HepG2 (cell line): ENCODE measurements around the gene EPHA6. TPM values are rescaled to one million over a fixed set of nuclear protein-coding genes. Genes with fewer than 3 reads are reported as not detected.

Source experiments
- E2F1 ChIP-seq: sonication (generic); formaldehyde crosslinking; IDR thresholded peaks from 2 replicates; pipeline ENCODE4 v1.5.0; 2020; ENCODE audit warnings: missing genetic modification reagents
- EEA1 ChIP-seq: sonication (generic); formaldehyde crosslinking; IDR thresholded peaks from 2 replicates; pipeline ENCODE4 v1.5.1; 2020; ENCODE audit warnings: mild to moderate bottlenecking, missing genetic modification reagents, borderline replicate concordance
- ETV6 ChIP-seq: sonication (generic); formaldehyde crosslinking; conservative IDR thresholded peaks from 2 replicates; pipeline ENCODE4 v1.4.0; 2020; ENCODE audit warnings: missing genetic modification reagents
- GATAD1 ChIP-seq: IDR thresholded peaks from 2 replicates; pipeline ENCODE4 v1.6.1; 2016; ENCODE audit warnings: missing genetic modification reagents, missing compliant biosample characterization
- HINFP ChIP-seq: sonication (generic); formaldehyde crosslinking; IDR thresholded peaks from 2 replicates; pipeline ENCODE4 v1.4.0; 2020; ENCODE audit warnings: low read depth, mild to moderate bottlenecking, missing genetic modification reagents
- MTF2 ChIP-seq: sonication (generic); formaldehyde crosslinking; IDR thresholded peaks from 2 replicates; pipeline ENCODE4 v1.5.0; 2020; ENCODE audit warnings: missing genetic modification reagents, borderline replicate concordance
- RELA ChIP-seq: sonication (generic); formaldehyde crosslinking; IDR thresholded peaks from 2 replicates; pipeline ENCODE4 v1.4.0; 2020; ENCODE audit warnings: missing genetic modification reagents
- SMARCE1 ChIP-seq: fragments of 450-650 bp; IDR thresholded peaks from 2 replicates; pipeline ENCODE4 v1.6.1; 2017; ENCODE audit warnings: borderline replicate concordance
- STAT6 ChIP-seq: sonication (generic); formaldehyde crosslinking; IDR thresholded peaks from 2 replicates; pipeline ENCODE4 v1.4.0; 2020; ENCODE audit warnings: missing genetic modification reagents, mild to moderate bottlenecking, borderline replicate concordance
- TIGD3 ChIP-seq: sonication (generic); formaldehyde crosslinking; IDR thresholded peaks from 2 replicates; pipeline ENCODE4 v1.5.1; 2020; ENCODE audit warnings: mild to moderate bottlenecking, missing genetic modification reagents, borderline replicate concordance
- ZBTB21 ChIP-seq: sonication (generic); formaldehyde crosslinking; IDR thresholded peaks from 2 replicates; pipeline ENCODE4 v1.4.0; 2020; ENCODE audit warnings: missing genetic modification reagents
- ZGPAT ChIP-seq: IDR thresholded peaks from 2 replicates; pipeline ENCODE4 v1.6.1; 2016; ENCODE audit warnings: mild to moderate bottlenecking
- ZNF101 ChIP-seq: sonication (generic); formaldehyde crosslinking; IDR thresholded peaks from 2 replicates; pipeline ENCODE4 v1.4.0; 2020; ENCODE audit warnings: mild to moderate bottlenecking, low read depth, missing genetic modification reagents, borderline replicate concordance
- ZNF224 ChIP-seq: sonication (generic); formaldehyde crosslinking; IDR thresholded peaks from 2 replicates; pipeline ENCODE4 v1.5.0; 2020; ENCODE audit warnings: mild to moderate bottlenecking, missing genetic modification reagents
- ZNF33A ChIP-seq: sonication (generic); formaldehyde crosslinking; IDR thresholded peaks from 2 replicates; pipeline ENCODE4 v1.5.1; 2020; ENCODE audit warnings: missing genetic modification reagents, mild to moderate bottlenecking, moderate library complexity, borderline replicate concordance
- ZNF556 ChIP-seq: sonication (generic); formaldehyde crosslinking; IDR thresholded peaks from 2 replicates; pipeline ENCODE4 v1.4.0; 2020; ENCODE audit warnings: mild to moderate bottlenecking, missing genetic modification reagents, borderline replicate concordance
- ZNF678 ChIP-seq: sonication (generic); formaldehyde crosslinking; IDR thresholded peaks from 2 replicates; pipeline ENCODE4 v1.4.0; 2020; ENCODE audit warnings: mild to moderate bottlenecking, missing genetic modification reagents
- ZNF850 ChIP-seq: sonication (generic); formaldehyde crosslinking; conservative IDR thresholded peaks from 2 replicates; pipeline ENCODE4 v1.9.0; 2021; ENCODE audit warnings: mild to moderate bottlenecking, missing genetic modification reagents
- polyA plus RNA-seq, 8 experiments: library from polyadenylated mRNA; depleted of rRNA in 3 of 8; stranded (reverse) in 7 of 8; unstranded in 1 of 8; fragments of >200 nt; fragmentation: Illumina TruSeq in 4 of 8; extraction: Trizol in 4 of 8; gene quantifications; 2 replicates each; pipeline versions ENCODE4 v1.2.1 to v1.2.3, GENCODE V29; 2011 to 2016; ENCODE audit warnings: low read depth in 4 of 8, missing spikeins in 1 of 8, mixed read lengths in 1 of 8; ENCODE audit not compliant: insufficient read depth in 1 of 8
- total RNA-seq, 5 experiments: library from RNA; depleted of rRNA; stranded (reverse); fragments of >200 nt; fragmentation: Illumina TruSeq; extraction: Trizol; gene quantifications; 2 replicates each; pipeline ENCODE4 v1.2.3, GENCODE V29; 2016; ENCODE audit warnings: low read depth in 1 of 5

Gene EPHA6
- total and polyA plus RNA-seq, 2 of the 13 experiments (the other 11 are each of a cell fraction or from before 2014, with no cell fraction given), result not detected

GRCh38 chr3:97764407-97765238 is 950.2 kb downstream of the EPHA6 start, which contains the start of gene ARL6 (continued):
- peak; percentile 77; the same call in 1 of the 2 replicates for TF ChIP-seq ZGPAT
- no peak for TF ChIP-seq ZNF850 (CRISPR knock-in tag)
- no peak for TF ChIP-seq EEA1 (CRISPR knock-in tag)
- no peak for TF ChIP-seq SMARCE1
- TF ChIP-seq GATAD1, result peak; percentile 88
- 0 out of 2 replicates have a peak, but pooled peaks have one; percentile 25 for TF ChIP-seq ETV6
- no peak for TF ChIP-seq MTF2 (CRISPR knock-in tag)
- no peak; the same call in 1 of the 2 replicates for TF ChIP-seq STAT6 (CRISPR knock-in tag)
- no peak for TF ChIP-seq ZNF556 (CRISPR knock-in tag)
- no peak for TF ChIP-seq ZBTB21 (CRISPR knock-in tag)
- TF ChIP-seq ZNF678 (CRISPR knock-in tag), result no peak
- no peak for TF ChIP-seq HINFP
- no peak for TF ChIP-seq ZNF101 (CRISPR knock-in tag)
- TF ChIP-seq E2F1 (CRISPR knock-in tag), result peak; percentile 30; the same call in 1 of the 2 replicates
- peak; percentile 89; the same call in 1 of the 2 replicates for TF ChIP-seq ZNF33A (CRISPR knock-in tag)
- TF ChIP-seq RELA (CRISPR knock-in tag), result no peak
- TF ChIP-seq TIGD3, result 0 out of 2 replicates have a peak, but pooled peaks have one; percentile 38
- TF ChIP-seq ZNF224 (CRISPR knock-in tag), result 0 out of 2 replicates have a peak, but pooled peaks have one; percentile 48
